Measurements from ENCODE around the gene TST. TPM values are rescaled to one million over a fixed set of nuclear protein-coding genes. Genes with fewer than 3 reads are reported as not detected.
A peak's percentile ranks its signal among the peaks of the same experiment; 100 is the strongest.

Gene TST
- total and polyA plus RNA-seq, 2 donors, result 19.4 to 48.8 TPM

- Histone ChIP-seq H3K4me3 (ENCODE audit: low read depth, low read length) (no peak overlapping the region), H3K27ac (ENCODE audit: low read depth) (no peak overlapping the region), H3K36me3 (ENCODE audit: insufficient read depth) (no peaks in the 10 kb centered on the region), H3K4me1 (ENCODE audit: insufficient read depth) (no peaks in the 10 kb centered on the region)
- no peak for DNase-seq (ENCODE audit: extremely low spot score)
- 86% methylated on average over 7 of the region's 7 CpGs for WGBS
Measured at GRCh38 chr22:37047006-37047405, 27.8 kb upstream of the TST start.

- Histone ChIP-seq H3K4me1 (ENCODE audit: insufficient read depth) (no peaks in the 10 kb centered on the region), H3K27ac (ENCODE audit: low read depth) (no peak overlapping the region), H3K36me3 (ENCODE audit: insufficient read depth) (no peaks in the 10 kb centered on the region), H3K4me3 (ENCODE audit: low read depth, low read length) (no peak overlapping the region)
- 91% methylated on average over 6 of the region's 6 CpGs for WGBS
- DNase-seq (ENCODE audit: extremely low spot score), result no peak
Measured at GRCh38 chr22:37046589-37046988, 27.3 kb upstream of the TST start.

- no peak for DNase-seq (ENCODE audit: extremely low spot score)
- Histone ChIP-seq H3K36me3 (ENCODE audit: insufficient read depth) (no peaks in the 10 kb centered on the region), H3K4me3 (ENCODE audit: low read depth, low read length) (no peak overlapping the region), H3K4me1 (ENCODE audit: insufficient read depth) (no peaks in the 10 kb centered on the region), H3K27ac (ENCODE audit: low read depth) (no peak overlapping the region)
- WGBS, result 40% methylated on average over 4 of the region's 4 CpGs
Measured at GRCh38 chr22:37045958-37046357, 26.7 kb upstream of the TST start.

DNA sequence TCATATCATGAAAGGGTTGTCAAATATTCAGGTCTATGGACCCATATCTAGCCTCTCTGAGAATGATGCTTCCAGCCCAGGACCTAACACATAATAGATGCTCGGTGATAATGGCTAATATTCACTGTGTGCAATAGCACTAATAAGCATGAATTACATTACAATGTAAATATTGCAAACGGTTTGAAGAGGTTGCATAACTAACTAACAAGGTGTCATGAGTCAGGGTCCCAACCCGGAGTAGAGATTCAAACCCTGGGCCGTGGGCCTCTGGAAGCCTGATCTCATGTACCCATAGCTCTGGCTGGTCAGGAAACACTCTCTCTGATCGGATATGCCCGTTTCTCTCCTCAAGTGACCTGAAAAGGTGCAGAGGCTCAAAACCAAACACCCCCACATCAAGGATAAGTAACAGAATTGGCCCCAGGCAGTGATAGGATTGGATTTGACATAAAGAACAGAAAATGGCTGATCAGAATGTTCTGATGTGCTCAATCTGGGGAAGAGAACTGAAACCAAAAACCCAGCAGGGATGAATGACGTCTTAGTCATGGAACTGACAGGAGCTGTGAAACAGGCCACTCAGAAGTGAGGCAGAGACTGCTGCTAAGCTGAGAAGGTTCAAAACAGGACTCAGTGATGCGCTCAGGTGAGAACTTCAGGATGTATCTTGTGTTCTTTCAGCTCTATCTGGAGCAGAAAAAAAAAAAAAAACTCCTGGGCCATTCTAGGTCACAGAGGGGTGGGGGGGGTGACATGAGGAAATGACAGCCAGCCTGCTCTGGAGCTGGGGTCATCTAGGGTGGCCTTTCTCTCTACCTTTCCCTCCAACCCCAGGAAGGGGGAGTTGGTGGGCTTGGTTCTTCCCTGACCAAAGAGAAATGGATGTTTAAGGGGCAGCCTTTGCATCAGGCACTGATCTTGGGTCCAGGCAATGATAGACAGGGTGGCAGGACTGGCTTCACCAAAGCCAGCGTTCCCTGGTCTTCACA lies 25.7 kb upstream of the TST start:
- Histone ChIP-seq H3K4me1 (ENCODE audit: insufficient read depth) (no peaks in the 10 kb centered on the region), H3K4me3 (ENCODE audit: low read depth, low read length) (no peak overlapping the region), H3K27ac (ENCODE audit: low read depth) (no peak overlapping the region), H3K36me3 (ENCODE audit: insufficient read depth) (no peaks in the 10 kb centered on the region)
- WGBS, result 81% methylated on average over 9 of the region's 9 CpGs
- no peak for DNase-seq (ENCODE audit: extremely low spot score)

GRCh38 chr22:37043828-37044538 lies 24.7 kb upstream of the TST start:
- DNase-seq (ENCODE audit: extremely low spot score), result no peak

GRCh38 chr22:37043209-37043827 lies 24.1 kb upstream of the TST start:
- no peak overlapping the region for H3K27ac ChIP-seq (ENCODE audit: low read depth)
- no peak overlapping the region for H3K4me3 ChIP-seq (ENCODE audit: low read depth, low read length)
- no peak for DNase-seq (ENCODE audit: extremely low spot score)
- no peaks in the 10 kb centered on the region for H3K4me1 ChIP-seq (ENCODE audit: insufficient read depth)
- 69% methylated on average over 7 of the region's 7 CpGs for WGBS
- no peaks in the 10 kb centered on the region for H3K36me3 ChIP-seq (ENCODE audit: insufficient read depth)

More at GRCh38 chr22:37043828-37044538, 24.7 kb upstream of the TST start:
- H3K36me3 ChIP-seq (ENCODE audit: insufficient read depth), result no peaks in the 10 kb centered on the region
- no peak overlapping the region for H3K4me3 ChIP-seq (ENCODE audit: low read depth, low read length)
- 32% methylated on average over 17 of the region's 17 CpGs for WGBS
- no peak overlapping the region for H3K27ac ChIP-seq (ENCODE audit: low read depth)
- H3K4me1 ChIP-seq (ENCODE audit: insufficient read depth), result no peaks in the 10 kb centered on the region

DNA sequence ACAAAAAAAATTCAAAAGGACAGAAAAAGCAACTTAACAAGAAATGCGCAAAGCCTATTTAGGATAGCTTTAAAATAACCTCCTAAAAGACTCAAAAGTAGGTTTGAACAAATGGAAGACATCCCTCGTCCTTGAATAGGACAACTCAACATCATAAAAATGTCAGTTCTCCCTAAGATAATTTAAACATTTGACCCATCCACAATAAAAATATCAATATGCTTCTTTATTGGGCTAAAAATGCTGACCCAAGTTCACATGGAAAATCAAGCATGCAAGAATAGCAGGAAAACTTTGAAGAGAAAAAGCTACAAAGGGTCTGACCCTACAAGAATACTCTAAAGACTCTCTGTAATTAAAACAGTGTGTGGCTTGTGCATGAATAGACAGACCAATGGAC lies 20.2 kb upstream of the TST start:
- Histone ChIP-seq H3K36me3 (ENCODE audit: insufficient read depth) (no peaks in the 10 kb centered on the region), H3K4me3 (ENCODE audit: low read depth, low read length) (no peak overlapping the region), H3K27ac (ENCODE audit: low read depth) (no peak overlapping the region), H3K4me1 (ENCODE audit: insufficient read depth) (no peaks in the 10 kb centered on the region)
- 62% methylated on average over 2 of the region's 2 CpGs for WGBS
- no peak for DNase-seq (ENCODE audit: extremely low spot score)

- no peak for DNase-seq (ENCODE audit: extremely low spot score)
- WGBS, result 56% methylated on average over 14 of the region's 14 CpGs
Measured at GRCh38 chr22:37037669-37038068, 18.4 kb upstream of the TST start.

DNA sequence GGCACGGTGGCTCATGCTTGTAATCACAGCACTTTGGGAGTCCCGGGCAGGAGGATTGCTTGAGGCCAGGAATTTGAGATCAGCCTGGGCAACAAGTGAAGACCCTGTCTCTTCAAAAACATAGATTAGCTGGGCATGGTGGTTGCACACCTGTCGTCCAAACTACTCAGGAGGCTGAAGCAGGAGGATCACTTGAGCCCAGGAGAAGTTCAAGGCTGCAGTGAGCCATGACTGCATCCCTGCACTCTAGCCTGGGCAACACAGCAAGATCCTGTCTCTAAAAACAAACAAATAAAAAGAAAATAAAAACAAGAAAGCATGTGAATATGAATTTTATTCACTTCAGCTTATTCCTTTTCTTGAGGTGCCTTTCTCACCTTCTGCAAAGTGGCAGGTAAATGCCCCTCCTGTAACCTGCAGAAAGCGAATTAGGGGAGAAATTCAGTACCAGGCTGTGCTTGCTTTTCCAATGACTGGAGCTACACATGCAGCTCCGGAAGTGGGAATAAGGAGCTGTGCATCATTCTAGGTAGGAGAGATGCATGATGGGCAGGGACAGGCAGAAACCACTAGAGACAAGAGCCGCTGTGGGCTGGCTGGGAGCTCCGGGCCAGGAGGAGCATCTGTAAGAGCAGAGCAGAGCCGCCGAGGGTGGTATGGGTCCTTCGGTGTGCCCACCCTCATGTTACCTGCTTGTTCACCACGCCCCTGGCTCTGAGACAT lies 17.6 kb upstream of the TST start:
- Histone ChIP-seq H3K27ac (ENCODE audit: low read depth) (no peak overlapping the region), H3K36me3 (ENCODE audit: insufficient read depth) (no peaks in the 10 kb centered on the region), H3K4me1 (ENCODE audit: insufficient read depth) (no peaks in the 10 kb centered on the region), H3K4me3 (ENCODE audit: low read depth, low read length) (no peak overlapping the region)
- no peak for DNase-seq (ENCODE audit: extremely low spot score)
- WGBS, result 85% methylated on average over 11 of the region's 11 CpGs

More at GRCh38 chr22:37037669-37038068, 18.4 kb upstream of the TST start:
- no peaks in the 10 kb centered on the region for H3K36me3 ChIP-seq (ENCODE audit: insufficient read depth)
- no peak overlapping the region for H3K4me3 ChIP-seq (ENCODE audit: low read depth, low read length)
- no peak overlapping the region for H3K27ac ChIP-seq (ENCODE audit: low read depth)
- no peaks in the 10 kb centered on the region for H3K4me1 ChIP-seq (ENCODE audit: insufficient read depth)

GRCh38 chr22:37033605-37034430 lies 14.6 kb upstream of the TST start:
- Histone ChIP-seq H3K27ac (ENCODE audit: low read depth) (no peak overlapping the region), H3K4me1 (ENCODE audit: insufficient read depth) (no peaks in the 10 kb centered on the region)
- WGBS, result 83% methylated on average over 23 of the region's 23 CpGs

GRCh38 chr22:37032535-37033460 lies 13.6 kb upstream of the TST start:
- no peak overlapping the region for H3K4me3 ChIP-seq (ENCODE audit: low read depth, low read length)
- H3K4me1 ChIP-seq (ENCODE audit: insufficient read depth), result no peaks in the 10 kb centered on the region
- no peak overlapping the region for H3K27ac ChIP-seq (ENCODE audit: low read depth)
- H3K36me3 ChIP-seq (ENCODE audit: insufficient read depth), result peaks cover 4% of the 10 kb centered on the region
- WGBS, result 64% methylated on average over 18 of the region's 18 CpGs
- peak; percentile 77 for DNase-seq (ENCODE audit: extremely low spot score)

More at GRCh38 chr22:37033605-37034430, 14.6 kb upstream of the TST start:
- no peak for DNase-seq (ENCODE audit: extremely low spot score)
- peaks cover 4% of the 10 kb centered on the region for H3K36me3 ChIP-seq (ENCODE audit: insufficient read depth)
- no peak overlapping the region for H3K4me3 ChIP-seq (ENCODE audit: low read depth, low read length)

DNA sequence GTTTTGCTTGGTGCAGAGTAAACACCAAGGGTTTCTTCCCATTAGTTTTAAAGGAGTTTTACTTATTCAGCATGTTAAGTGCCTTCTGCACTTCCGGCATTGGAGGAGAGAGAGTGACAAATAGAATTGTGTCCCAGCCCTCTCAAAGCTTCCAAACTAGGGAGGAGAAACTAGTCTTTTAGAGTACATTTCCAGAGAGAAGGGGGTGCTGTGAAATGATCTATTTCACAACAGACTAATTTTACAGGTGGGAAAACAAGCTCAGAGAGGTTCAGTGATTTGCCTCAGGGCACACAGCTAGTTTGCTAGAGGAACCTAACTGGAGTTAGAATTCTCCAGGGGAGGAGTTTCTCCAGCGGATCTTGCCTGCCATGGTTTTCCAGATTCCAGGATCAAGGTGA lies 12.9 kb upstream of the TST start:
- 63% methylated on average over 2 of the region's 2 CpGs for WGBS
- DNase-seq (ENCODE audit: extremely low spot score), result no peak
- Histone ChIP-seq H3K4me1 (ENCODE audit: insufficient read depth) (no peaks in the 10 kb centered on the region), H3K27ac (ENCODE audit: low read depth) (no peak overlapping the region), H3K36me3 (ENCODE audit: insufficient read depth) (peaks cover 6% of the 10 kb centered on the region), H3K4me3 (ENCODE audit: low read depth, low read length) (no peak overlapping the region)
